GM12878 (cell line): ENCODE measurements around the gene ATP5F1D. TPM values are rescaled to one million over a fixed set of nuclear protein-coding genes. Genes with fewer than 3 reads are reported as not detected.

Experiments
- ATAC-seq: fragments of 200-7000 bp; cut with Tn5 transposase; 3 replicates; pipeline ENCODE4 v1.9.1; 2020; ENCODE audit warnings: mild to moderate bottlenecking, moderate library complexity
- BruUV-seq: library from RNA; stranded (reverse); fragments of 400-500 nt; replicated peaks from 2 replicates; lab custom pipeline; 2021; lab: Mats Ljungman, UMichigan
- CTCF ChIA-PET: fragments of 300-600 bp; sonication (Branson Sonifier 250); formaldehyde crosslinking; extraction: SDS; loops from one replicate; lab custom pipeline; 2021; ENCODE audit warnings: inconsistent platforms; lab: Yijun Ruan, JAX
- POLR2A ChIA-PET: fragments of 350-600 bp; formaldehyde crosslinking; extraction: SDS; loops from one replicate; lab custom pipeline; 2021; ENCODE audit warnings: inconsistent platforms; lab: Charles Lee
- RAD21 ChIA-PET: fragments of 300-600 bp; sonication (Branson Sonifier 250); formaldehyde crosslinking; loops from one replicate; lab custom pipeline; 2023; ENCODE audit warnings: antibody characterized with exemption; ENCODE audit not compliant: unreplicated experiment; lab: Charles Lee
- SMC1A ChIA-PET: fragments of 300-600 bp; sonication (Branson Sonifier 250); formaldehyde crosslinking; loops from one replicate; lab custom pipeline; 2023; ENCODE audit not compliant: unreplicated experiment, uncharacterized antibody; lab: Charles Lee
- DNase-seq: peaks from one replicate; pipeline ENCODE4 v3.0.0-alpha.2; 2011; ENCODE audit warnings: low read depth, low spot score
- FAIRE-seq: peaks from 3 replicates; lab custom pipeline; 2011; peaks lifted over from hg19 to GRCh38; lab: Jason Lieb, UNC
- H2AFZ ChIP-seq: 2 replicates; pipeline ENCODE4 v1.6.0; 2011; ENCODE audit warnings: low read depth, low read length, control low read depth; ENCODE audit not compliant: control insufficient read depth
- H3K27ac ChIP-seq: 2 replicates; pipeline ENCODE4 v1.5.1; 2011; ENCODE audit warnings: control low read depth; ENCODE audit not compliant: control insufficient read depth, insufficient read depth
- H3K27me3 ChIP-seq, 2 experiments: replicated peaks in 1 of 2; 2 replicates each; pipeline versions ENCODE4 v1.6.0 to v1.6.1; 2011; ENCODE audit warnings: low read length in 1 of 2; ENCODE audit not compliant: control insufficient read depth in 2 of 2, insufficient read depth in 2 of 2
- H3K36me3 ChIP-seq, 2 experiments: 2 replicates each; pipeline ENCODE4 v1.5.1; 2011; ENCODE audit warnings: low read length in 1 of 2; ENCODE audit not compliant: control insufficient read depth in 2 of 2, insufficient read depth in 2 of 2
- H3K4me1 ChIP-seq: 2 replicates; pipeline ENCODE4 v1.6.1; 2011; ENCODE audit warnings: mild to moderate bottlenecking, low read length, moderate library complexity, mixed read lengths; ENCODE audit not compliant: control insufficient read depth, insufficient read depth
- H3K4me2 ChIP-seq: 2 replicates; pipeline ENCODE4 v1.6.0; 2011; ENCODE audit warnings: control low read depth; ENCODE audit not compliant: control insufficient read depth, insufficient read depth
- H3K4me3 ChIP-seq: fragments of 200-600 bp; sonication (generic); 2 replicates; pipeline ENCODE4 v1.5.1; 2016
- H3K79me2 ChIP-seq: 2 replicates; pipeline ENCODE4 v1.6.0; 2011; ENCODE audit warnings: low read length; ENCODE audit not compliant: control insufficient read depth, insufficient read depth
- H3K9ac ChIP-seq: 2 replicates; pipeline ENCODE4 v1.8.0; 2011; ENCODE audit warnings: low read length, control low read depth, mixed read lengths; ENCODE audit not compliant: control insufficient read depth, insufficient read depth
- H3K9me3 ChIP-seq: replicated peaks from 3 replicates; pipeline ENCODE4 v1.5.1; 2011; ENCODE audit warnings: mild to moderate bottlenecking, low read length; ENCODE audit not compliant: control insufficient read depth, insufficient read depth
- H4K20me1 ChIP-seq: 2 replicates; pipeline ENCODE4 v1.6.0; 2011; ENCODE audit not compliant: control insufficient read depth, insufficient read depth
- HDAC2 ChIP-seq: fragments of 200-600 bp; sonication (generic); IDR thresholded peaks from 2 replicates; pipeline ENCODE4 v1.6.1; 2017
- MEF2B ChIP-seq: fragments of 450-650 bp; IDR thresholded peaks from 2 replicates; pipeline ENCODE4 v1.6.1; 2018; ENCODE audit warnings: mild to moderate bottlenecking, moderate library complexity; ENCODE audit not compliant: partially characterized antibody, poor library complexity, severe bottlenecking
- NKRF ChIP-seq: fragments of 450-650 bp; conservative IDR thresholded peaks from 2 replicates; pipeline ENCODE4 v1.6.1; 2017; ENCODE audit warnings: mild to moderate bottlenecking, moderate library complexity
- whole genome bisulfite sequencing: methylation state at CpG from one replicate; pipeline ENCODE4 v1.1.6; 2016; ENCODE audit warnings: low lambda C conversion rate; ENCODE audit not compliant: insufficient replicate concordance, insufficient coverage; ENCODE audit errors: missing lambda C conversion rate; 5-methylcytosine and 5-hydroxymethylcytosine counted together
- in situ Hi-C: fragments of 300-500 bp; cut with MboI; formaldehyde crosslinking; loops from 9 replicates; pipeline ENCODE4 v1.14.3; 2018; ENCODE audit warnings: mixed read lengths
- intact Hi-C: fragments of 100-400 bp; cut with micrococcal nuclease; formaldehyde crosslinking; loops from one replicate; pipeline ENCODE4 v1.14.2; 2022; ENCODE audit not compliant: unreplicated experiment
- polyA plus RNA-seq, 11 experiments: library from polyadenylated mRNA; depleted of rRNA in 4 of 11; unstranded in 6 of 11; stranded (reverse) in 5 of 11; fragments of >200 nt; fragmentation: Nextera tagmentation in 4 of 11; fragmentation: Illumina TruSeq in 1 of 11; extraction: Ambion mirVana in 4 of 11; extraction: Trizol in 1 of 11; gene quantifications; 1 replicate in 1 of 11; 2 replicates in 10 of 11; pipeline versions ENCODE4 v1.2.1 to v1.2.3, GENCODE V29; 2011 to 2016; ENCODE audit warnings: inconsistent platforms in 2 of 11, missing spikeins in 2 of 11, low read depth in 1 of 11
- total RNA-seq, 4 experiments: library from RNA; depleted of rRNA in 3 of 4; stranded (reverse); fragments of >200 nt in 3 of 4; fragmentation: Illumina TruSeq in 1 of 4; extraction: Trizol in 1 of 4; gene quantifications; 2 replicates each; pipeline versions ENCODE4 v1.2.1 to v1.2.3, GENCODE V29; 2013 to 2021

The ATP5F1D gene
- total and polyA plus RNA-seq, 10 of the 15 experiments (the other 5 are each of a cell fraction or from before 2014, with no cell fraction given): 7.2 to 357 (median 49.5) TPM

DNA sequence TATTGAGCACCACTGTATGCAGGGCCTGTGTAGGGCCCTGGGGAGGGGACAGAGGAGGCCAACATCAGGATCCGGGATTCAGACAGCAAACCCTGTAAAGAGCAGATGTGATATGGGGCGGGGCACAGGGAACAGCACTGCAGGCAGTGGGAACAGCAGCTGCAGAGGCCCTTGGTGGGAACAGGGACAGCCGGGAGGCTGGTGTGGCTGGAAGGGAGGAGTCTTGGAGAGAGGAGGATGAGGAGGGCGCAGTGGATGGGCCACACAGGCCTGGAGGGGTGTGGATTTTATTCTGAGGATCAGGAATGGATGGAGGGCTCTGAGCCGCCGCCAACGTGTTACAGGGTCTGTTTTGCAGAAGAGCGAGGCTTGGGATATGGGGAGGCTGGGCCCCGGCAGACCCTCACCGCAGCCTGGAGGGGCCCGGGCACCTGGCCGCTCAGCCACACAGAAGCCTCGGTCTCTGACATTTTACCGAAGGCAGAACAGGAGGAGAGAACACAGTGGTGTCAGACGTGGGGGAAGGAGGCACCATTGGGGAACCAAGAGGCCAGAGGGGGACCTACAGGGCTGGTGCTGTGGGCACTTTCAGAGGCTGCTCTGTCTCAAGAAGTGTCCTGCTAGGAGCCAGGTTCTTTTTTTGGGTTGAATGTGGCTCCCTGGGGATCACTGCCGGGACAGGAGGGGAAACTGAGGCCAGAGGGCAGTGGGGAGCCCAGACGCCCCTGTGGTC is 51.0 kb downstream of the ATP5F1D start:
- no peak overlapping the region for H3K27ac ChIP-seq
- intact Hi-C loops: no loop called here
- WGBS: 29% methylated on average over 17 of the region's 17 CpGs
- ATAC-seq (peak; percentile 36; the same call in 1 of the 3 replicates), DNase-seq (no peak), FAIRE-seq (no peak)
- BruUV-seq: no TSS peak
- no peaks in the 10 kb centered on the region; a peak in 1 of 4 replicates for H3K27me3 ChIP-seq
- no peak overlapping the region; the same call in 1 of the 2 replicates for H3K4me2 ChIP-seq
- no peaks in the 10 kb centered on the region for H4K20me1 ChIP-seq
- H3K36me3 ChIP-seq: no peaks in the 10 kb centered on the region
- POLR2A ChIA-PET: no interaction called here
- H3K4me1 ChIP-seq: peaks cover 16% of the 10 kb centered on the region
- H3K9ac ChIP-seq: no peak overlapping the region
- H3K9me3 ChIP-seq: no peaks in the 10 kb centered on the region
- H3K4me3 ChIP-seq: no peak overlapping the region
- RAD21 ChIA-PET: no interaction called here
- CTCF ChIA-PET: no interaction called here
- no peak overlapping the region for H2AFZ ChIP-seq
- SMC1A ChIA-PET: no interaction called here
- TF ChIP-seq NKRF (no peak), HDAC2 (no peak), MEF2B (peak; percentile 7)
- TF ChIP-seq, all 136 proteins: peak for 1
- in situ Hi-C loops: no loop called here
- H3K79me2 ChIP-seq: no peaks in the 10 kb centered on the region
